H1 (cell line): ENCODE results near the gene SEMA3D. TPM values are rescaled to one million over a fixed set of nuclear protein-coding genes. Genes with fewer than 3 reads are reported as not detected.
A peak's percentile ranks its signal among the peaks of the same experiment; 100 is the strongest.

ENCODE experiments used
- CTCF ChIA-PET: fragments of 300-600 bp; sonication (Branson Sonifier 250); formaldehyde crosslinking; loops from one replicate; lab custom pipeline; 2021; ENCODE audit not compliant: partially characterized antibody; lab: Charles Lee
- POLR2A ChIA-PET: fragments of 300-600 bp; sonication (Branson Sonifier 250); formaldehyde crosslinking; loops from one replicate; lab custom pipeline; 2021; ENCODE audit warnings: inconsistent platforms; ENCODE audit not compliant: partially characterized antibody; lab: Charles Lee
- DNase-seq, 2 experiments: peaks; one replicate each; pipeline versions ENCODE4 v3.0.0 to v3.0.0-alpha.2; 2010 to 2022; ENCODE audit warnings: low spot score in 2 of 2, low read depth in 1 of 2, mixed read lengths in 1 of 2
- FAIRE-seq: peaks from 2 replicates; lab custom pipeline; 2011; peaks lifted over from hg19 to GRCh38; lab: Jason Lieb, UNC
- H2AFZ ChIP-seq: 2 replicates; pipeline ENCODE4 v1.8.1; 2012; ENCODE audit warnings: low read length, inconsistent platforms
- H2AK5ac ChIP-seq: 2 replicates; pipeline ENCODE4 v1.6.1; 2013; ENCODE audit warnings: low read depth, low read length
- H2BK120ac ChIP-seq: replicated peaks from 2 replicates; pipeline ENCODE3; 2013; ENCODE audit warnings: low read depth, low read length, inconsistent platforms
- H2BK12ac ChIP-seq: 2 replicates; pipeline ENCODE4 v1.6.1; 2013; ENCODE audit warnings: low read depth, low read length
- H2BK15ac ChIP-seq: 2 replicates; pipeline ENCODE4 v1.6.1; 2013; ENCODE audit warnings: low read length
- H2BK20ac ChIP-seq: 2 replicates; pipeline ENCODE4 v1.6.1; 2013; ENCODE audit warnings: low read length
- H2BK5ac ChIP-seq: 2 replicates; pipeline ENCODE4 v1.6.1; 2013; ENCODE audit warnings: low read depth, low read length
- H3K14ac ChIP-seq: 2 replicates; pipeline ENCODE4 v1.6.1; 2013; ENCODE audit warnings: inconsistent platforms; ENCODE audit not compliant: insufficient read length
- H3K18ac ChIP-seq: 2 replicates; pipeline ENCODE4 v1.6.1; 2013; ENCODE audit warnings: low read length; ENCODE audit errors: extremely low read depth
- H3K23ac ChIP-seq: 2 replicates; pipeline ENCODE4 v1.6.1; 2013; ENCODE audit warnings: inconsistent platforms; ENCODE audit not compliant: insufficient read length
- H3K23me2 ChIP-seq: 2 replicates; pipeline ENCODE4 v1.6.1; 2013; ENCODE audit warnings: low read depth, low read length
- H3K27ac ChIP-seq: 2 replicates; pipeline ENCODE4 v1.6.1; 2011; ENCODE audit warnings: low read depth, low read length, inconsistent platforms
- H3K27me3 ChIP-seq, 4 experiments: replicated peaks in 1 of 4; 1 replicate in 1 of 4; 2 replicates in 3 of 4; pipeline versions ENCODE4 v1.6.1 to v1.8.1; 2011 to 2013; ENCODE audit warnings: low read length in 3 of 4, mild to moderate bottlenecking in 3 of 4, inconsistent platforms in 2 of 4, mixed read lengths in 2 of 4, moderate library complexity in 1 of 4; ENCODE audit not compliant: control insufficient read depth in 3 of 4, insufficient read depth in 3 of 4; ENCODE audit errors: extremely low read depth in 1 of 4
- H3K36me3 ChIP-seq, 4 experiments: 2 replicates each; pipeline versions ENCODE4 v1.6.1 to v1.8.1; 2011 to 2013; ENCODE audit warnings: mild to moderate bottlenecking in 4 of 4, low read length in 3 of 4, moderate library complexity in 2 of 4, control low read depth in 1 of 4, inconsistent platforms in 1 of 4; ENCODE audit not compliant: insufficient read depth in 4 of 4, control insufficient read depth in 2 of 4
- H3K4ac ChIP-seq: replicated peaks from 2 replicates; pipeline ENCODE3; 2013; ENCODE audit warnings: low read length, low read depth, mixed read lengths, inconsistent platforms; ENCODE audit not compliant: insufficient read length
- H3K4me1 ChIP-seq, 4 experiments: replicated peaks in 1 of 4; 1 replicate in 1 of 4; 2 replicates in 3 of 4; pipeline versions ENCODE4 v1.6.1 to v1.8.1; 2011 to 2013; ENCODE audit warnings: low read length in 3 of 4, inconsistent platforms in 2 of 4, mixed read lengths in 1 of 4; ENCODE audit not compliant: insufficient read depth in 4 of 4, control insufficient read depth in 3 of 4
- H3K4me2 ChIP-seq, 2 experiments: 2 replicates each; pipeline versions ENCODE4 v1.6.1 to v1.8.1; 2011 to 2013; ENCODE audit warnings: low read depth in 2 of 2, low read length in 2 of 2, control low read depth in 1 of 2, inconsistent platforms in 1 of 2, mild to moderate bottlenecking in 1 of 2; ENCODE audit not compliant: insufficient read depth in 1 of 2
- H3K4me3 ChIP-seq, 4 experiments: fragments of 200-600, 300-600 bp in 1 of 4; sonication (generic), shearing (Covaris generic), sonication (Bioruptor Twin) in 1 of 4; 2 replicates each; pipeline versions ENCODE4 v1.5.1 to v1.8.1; 2011 to 2016; ENCODE audit warnings: low read length in 4 of 4, low read depth in 3 of 4, control low read depth in 2 of 4, inconsistent platforms in 2 of 4, mild to moderate bottlenecking in 2 of 4, mixed read lengths in 1 of 4, moderate library complexity in 1 of 4; ENCODE audit not compliant: insufficient read depth in 2 of 4; ENCODE audit errors: extremely low read depth in 1 of 4
- H3K56ac ChIP-seq: replicated peaks from 2 replicates; pipeline ENCODE3; 2013; ENCODE audit warnings: low read depth, mild to moderate bottlenecking, mixed read lengths, low read length, inconsistent platforms; ENCODE audit not compliant: insufficient read length
- H3K79me1 ChIP-seq: 2 replicates; pipeline ENCODE4 v1.6.1; 2013; ENCODE audit warnings: low read depth, low read length, control low read depth
- H3K79me2 ChIP-seq, 2 experiments: 2 replicates each; pipeline versions ENCODE4 v1.6.1 to v1.8.1; 2012 to 2013; ENCODE audit warnings: low read length in 2 of 2, mild to moderate bottlenecking in 2 of 2, inconsistent platforms in 1 of 2; ENCODE audit not compliant: insufficient read depth in 2 of 2, control insufficient read depth in 1 of 2
- H3K9ac ChIP-seq, 4 experiments: replicated peaks in 1 of 4; 1 replicate in 1 of 4; 2 replicates in 3 of 4; pipeline versions ENCODE4 v1.6.1 to v1.8.1; 2011 to 2013; ENCODE audit warnings: low read depth in 3 of 4, low read length in 3 of 4, control low read depth in 2 of 4, mild to moderate bottlenecking in 2 of 4, moderate library complexity in 2 of 4, inconsistent platforms in 1 of 4; ENCODE audit errors: extremely low read depth in 1 of 4
- H3K9me3 ChIP-seq, 2 experiments: 2 replicates each; pipeline versions ENCODE4 v1.6.1 to v1.8.1; 2012 to 2013; ENCODE audit warnings: mild to moderate bottlenecking in 2 of 2, moderate library complexity in 2 of 2, control low read depth in 1 of 2, inconsistent platforms in 1 of 2, low read depth in 1 of 2, low read length in 1 of 2, mixed read lengths in 1 of 2; ENCODE audit not compliant: insufficient read depth in 2 of 2
- H4K20me1 ChIP-seq, 2 experiments: replicated peaks in 1 of 2; 2 replicates each; pipeline versions ENCODE3 to v1.8.1; 2011 to 2013; ENCODE audit warnings: inconsistent platforms in 2 of 2, low read length in 2 of 2, mild to moderate bottlenecking in 1 of 2; ENCODE audit not compliant: insufficient read depth in 2 of 2, control insufficient read depth in 1 of 2
- H4K5ac ChIP-seq: 2 replicates; pipeline ENCODE4 v1.6.1; 2013; ENCODE audit warnings: low read length, low read depth, mixed read lengths, inconsistent platforms; ENCODE audit not compliant: insufficient read length
- H4K8ac ChIP-seq: 2 replicates; pipeline ENCODE4 v1.8.0; 2013; ENCODE audit warnings: mild to moderate bottlenecking, moderate library complexity, low read length, inconsistent platforms; ENCODE audit not compliant: insufficient read depth; ENCODE audit errors: extremely low read depth
- H4K91ac ChIP-seq: replicated peaks from 2 replicates; pipeline ENCODE3; 2013; ENCODE audit warnings: low read length, mixed read lengths, inconsistent platforms; ENCODE audit not compliant: insufficient read length
- BCL11A ChIP-seq, 2 experiments: IDR thresholded peaks; one replicate each; pipeline ENCODE4 v1.6.1; 2011; ENCODE audit warnings: low read depth in 2 of 2, low read length in 2 of 2, mild to moderate bottlenecking in 2 of 2
- RAD21 ChIP-seq, 2 experiments: IDR thresholded peaks in 1 of 2; conservative IDR thresholded peaks in 1 of 2; 2 replicates each; pipeline ENCODE4 v1.6.1; 2011; ENCODE audit warnings: low read depth in 2 of 2, low read length in 2 of 2, improper control_type of control experiment in 1 of 2, inconsistent platforms in 1 of 2, mild to moderate bottlenecking in 1 of 2, moderate library complexity in 1 of 2
- TAF1 ChIP-seq: IDR thresholded peaks from 2 replicates; pipeline ENCODE4 v1.6.1; 2011; ENCODE audit warnings: mild to moderate bottlenecking, low read depth, low read length
- TEAD4 ChIP-seq: IDR thresholded peaks from 2 replicates; pipeline ENCODE4 v1.6.1; 2012; ENCODE audit warnings: low read depth, low read length, inconsistent platforms, mixed read lengths
- YY1 ChIP-seq: IDR thresholded peaks from 2 replicates; pipeline ENCODE4 v1.6.1; 2011; ENCODE audit warnings: low read depth, mild to moderate bottlenecking, low read length
- WGBS, 2 experiments: shearing (Covaris generic) in 1 of 2; methylation state at CpG; one replicate each; pipeline versions ENCODE4 v1.1.6 to v1.1.7; 2013 to 2015; ENCODE audit warnings: low lambda C conversion rate in 2 of 2, mixed read lengths in 2 of 2, inconsistent platforms in 1 of 2, low coverage in 1 of 2, missing lambda C conversion rate in 1 of 2; ENCODE audit not compliant: insufficient replicate concordance in 2 of 2, insufficient coverage in 1 of 2, insufficient read length in 1 of 2; ENCODE audit errors: extremely low coverage in 1 of 2, missing lambda C conversion rate in 1 of 2; 5-methylcytosine and 5-hydroxymethylcytosine counted together
- polyA plus RNA-seq, 7 experiments: library from polyadenylated mRNA; depleted of rRNA in 3 of 7; stranded (reverse) in 5 of 7; unstranded in 2 of 7; fragments of >200 nt in 5 of 7; fragments of 200-250 nt in 2 of 7; gene quantifications; 1 replicate in 5 of 7; 2 replicates in 1 of 7; 4 replicates in 1 of 7; pipeline versions ENCODE4 v1.2.1 to v1.2.3, GENCODE V29; 2011 to 2013; ENCODE audit warnings: missing spikeins in 2 of 7, mixed read lengths in 2 of 7
- total RNA-seq: library from RNA; stranded (reverse); fragmentation: NEBNext Ultra II Directional; extraction: Animal tissue kit (Norgen Biotek cat#: 25700); gene quantifications from 2 replicates; pipeline ENCODE4 v1.2.1, GENCODE V29; 2021
- TF ChIP-seq, protein P1 (sequence below), 3 experiments: IDR thresholded peaks; 1 replicate in 2 of 3; 2 replicates in 1 of 3; pipeline versions ENCODE4 v1.5.1 to v1.6.1; 2011; ENCODE audit warnings: low read length in 3 of 3, mild to moderate bottlenecking in 3 of 3, inconsistent platforms in 2 of 3, low read depth in 1 of 3, moderate library complexity in 1 of 3; ENCODE audit not compliant: insufficient read depth in 1 of 3; ENCODE audit errors: control extremely low read depth in 1 of 3

Gene SEMA3D
- total and polyA plus RNA-seq, 2 of the 8 experiments (the other 6 are each of a cell fraction or from before 2014, with no cell fraction given), result 1.6 to 3.5 TPM

DNA sequence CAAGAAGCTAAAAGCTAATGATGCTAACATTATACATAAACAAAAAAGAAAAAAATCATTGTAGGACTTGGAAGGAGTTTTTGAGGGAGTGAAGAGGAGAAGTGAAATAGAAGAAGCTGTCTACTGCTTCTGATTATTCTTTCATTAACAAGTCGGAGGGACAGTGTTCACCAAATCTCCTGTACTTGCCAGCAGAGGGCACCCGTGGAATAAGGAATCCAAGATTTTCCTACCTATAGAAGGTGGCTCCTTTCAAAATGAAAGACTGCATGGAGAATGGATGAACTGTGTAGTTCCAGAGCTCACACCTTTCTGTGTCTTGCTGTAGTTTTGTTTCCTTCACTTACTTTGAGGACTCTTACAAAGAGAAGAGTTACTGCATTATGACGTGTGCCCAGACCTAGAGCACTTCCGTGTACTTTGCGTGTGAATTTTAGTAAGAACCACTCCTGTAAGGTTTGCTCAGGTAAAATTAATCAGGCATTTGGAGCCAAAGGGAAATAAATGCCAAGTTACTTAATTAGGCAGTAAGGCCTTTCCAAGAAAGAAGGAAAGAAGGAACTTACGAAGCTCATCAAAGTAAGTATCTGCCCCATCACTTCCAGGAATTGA is 145.1 kb downstream of the SEMA3D start:
- CTCF ChIA-PET, result interaction anchor here (0.5 to 6.5 kb wide), 42 partner anchors 8 to 811 kb away, joined by 3 to 48 read pairs (median 4); partner anchors contain the start of gene SEMA3D
- no peak overlapping the region for H3K4me2 ChIP-seq

More for the DNA sequence above, 145.1 kb downstream of the SEMA3D start:
- no peak overlapping the region for H2AK5ac ChIP-seq
- H4K20me1 ChIP-seq, result no peaks in the 10 kb centered on the region
- FAIRE-seq (peak; percentile 87), DNase-seq (peak in 1 of 2 experiments; percentile 72)
- no peak for TF ChIP-seq BCL11A (IDR thresholded peaks at IDR 0.05; ENCODE audit: low read depth in 2 of 2, low read length in 2 of 2)
- peak; percentile 91 to 95 for TF ChIP-seq RAD21 (IDR thresholded peaks at IDR 0.05 in 1 of 2, conservative IDR thresholded peaks at IDR 0.05 in 1 of 2; ENCODE audit: low read depth in 2 of 2, low read length in 2 of 2)
- TF ChIP-seq YY1, result 0 out of 2 replicates have a peak, but pooled peaks have one; percentile 28
- TF ChIP-seq TAF1, result no peak
- TF ChIP-seq, protein P1, sequence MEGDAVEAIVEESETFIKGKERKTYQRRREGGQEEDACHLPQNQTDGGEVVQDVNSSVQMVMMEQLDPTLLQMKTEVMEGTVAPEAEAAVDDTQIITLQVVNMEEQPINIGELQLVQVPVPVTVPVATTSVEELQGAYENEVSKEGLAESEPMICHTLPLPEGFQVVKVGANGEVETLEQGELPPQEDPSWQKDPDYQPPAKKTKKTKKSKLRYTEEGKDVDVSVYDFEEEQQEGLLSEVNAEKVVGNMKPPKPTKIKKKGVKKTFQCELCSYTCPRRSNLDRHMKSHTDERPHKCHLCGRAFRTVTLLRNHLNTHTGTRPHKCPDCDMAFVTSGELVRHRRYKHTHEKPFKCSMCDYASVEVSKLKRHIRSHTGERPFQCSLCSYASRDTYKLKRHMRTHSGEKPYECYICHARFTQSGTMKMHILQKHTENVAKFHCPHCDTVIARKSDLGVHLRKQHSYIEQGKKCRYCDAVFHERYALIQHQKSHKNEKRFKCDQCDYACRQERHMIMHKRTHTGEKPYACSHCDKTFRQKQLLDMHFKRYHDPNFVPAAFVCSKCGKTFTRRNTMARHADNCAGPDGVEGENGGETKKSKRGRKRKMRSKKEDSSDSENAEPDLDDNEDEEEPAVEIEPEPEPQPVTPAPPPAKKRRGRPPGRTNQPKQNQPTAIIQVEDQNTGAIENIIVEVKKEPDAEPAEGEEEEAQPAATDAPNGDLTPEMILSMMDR (IDR thresholded peaks at IDR 0.05; ENCODE audit: control extremely low read depth in 1 of 3, insufficient read depth in 1 of 3, low read depth in 1 of 3, low read length in 3 of 3), result peak in 2 of 3 experiments; percentile 75 to 76; a peak in 3 of 4 replicates
- no peak for TF ChIP-seq TEAD4
- no peak overlapping the region for H3K4ac ChIP-seq
- no peak overlapping the region for H2BK5ac ChIP-seq
- H2AFZ ChIP-seq, result peak overlapping the region; percentile 93
- H3K56ac ChIP-seq, result no peak overlapping the region
- no peaks in the 10 kb centered on the region for H3K9me3 ChIP-seq
- no peak overlapping the region for H3K27ac ChIP-seq
- H2BK120ac ChIP-seq, result no peak overlapping the region
- H3K27me3 ChIP-seq, result no peaks in the 10 kb centered on the region
- 60% methylated on average over 6 of the region's 6 CpGs; no CpG with 5 or more reads in 1 of the 2 experiments for WGBS, 2 experiments
- no peak overlapping the region for H3K23ac ChIP-seq
- H2BK20ac ChIP-seq, result no peak overlapping the region
- no peak overlapping the region for H3K4me3 ChIP-seq
- no peak overlapping the region for H3K14ac ChIP-seq
- H2BK15ac ChIP-seq, result no peak overlapping the region
- no peak overlapping the region for H2BK12ac ChIP-seq
- H4K91ac ChIP-seq, result no peak overlapping the region
- no peaks in the 10 kb centered on the region for H3K79me2 ChIP-seq
- H4K5ac ChIP-seq, result no peak overlapping the region
- no peak overlapping the region for H3K9ac ChIP-seq
- H3K23me2 ChIP-seq, result no peaks in the 10 kb centered on the region
- H4K8ac ChIP-seq, result no peak overlapping the region
- no peaks in the 10 kb centered on the region for H3K79me1 ChIP-seq
- no peaks in the 10 kb centered on the region for H3K36me3 ChIP-seq
- no peaks in the 10 kb centered on the region for H3K4me1 ChIP-seq
- H3K18ac ChIP-seq, result no peak overlapping the region
- POLR2A ChIA-PET, result no interaction called here
